HepG2 (cell line): ENCODE measurements around the gene BAMBI. TPM values are rescaled to one million over a fixed set of nuclear protein-coding genes. Genes with fewer than 3 reads are reported as not detected.

Source experiments
- ATAC-seq: fragments of 200-7000 bp; cut with Tn5 transposase; 3 replicates; pipeline ENCODE4 v1.9.1; 2020; ENCODE audit warnings: mild to moderate bottlenecking, moderate library complexity
- BruUV-seq: library from RNA; stranded (reverse); fragments of 400-500 nt; replicated peaks from 2 replicates; lab custom pipeline; 2021; lab: Mats Ljungman, UMichigan
- CTCF ChIA-PET: fragments of 300-600 bp; formaldehyde crosslinking; extraction: SDS; loops from one replicate; lab custom pipeline; 2021; ENCODE audit warnings: low total read pairs, inconsistent platforms, low intra/inter-chr PET ratio; lab: Yijun Ruan, JAX
- POLR2A ChIA-PET: fragments of 350-600 bp; sonication (Branson Sonifier 250); formaldehyde crosslinking; loops from one replicate; lab custom pipeline; 2020; ENCODE audit warnings: antibody characterized with exemption, inconsistent platforms; lab: Yijun Ruan, JAX
- DNase-seq: peaks from one replicate; pipeline ENCODE4 v3.0.0-alpha.2; 2015; ENCODE audit warnings: low spot score
- FAIRE-seq: peaks from 3 replicates; lab custom pipeline; 2011; peaks lifted over from hg19 to GRCh38; lab: Jason Lieb, UNC
- H2AFZ ChIP-seq: one replicate; pipeline ENCODE4 v1.6.1; 2011; ENCODE audit warnings: low read length, inconsistent platforms
- H3K27ac ChIP-seq: fragments of 300-600 bp; 3 replicates; pipeline ENCODE4 v1.8.0; 2011; ENCODE audit warnings: mixed run types, mild to moderate bottlenecking, mixed read lengths, low read length, inconsistent platforms; ENCODE audit not compliant: insufficient read depth; ENCODE audit errors: extremely low read length
- H3K27me3 ChIP-seq, 2 experiments: fragments of 200-600 bp in 1 of 2; 2 replicates in 1 of 2; 3 replicates in 1 of 2; pipeline versions ENCODE4 v1.6.0 to v1.8.0; 2011; ENCODE audit warnings: low read length in 2 of 2, mild to moderate bottlenecking in 2 of 2, moderate library complexity in 2 of 2, inconsistent platforms in 1 of 2; ENCODE audit not compliant: insufficient read depth in 2 of 2, control insufficient read depth in 1 of 2
- H3K36me3 ChIP-seq, 2 experiments: fragments of 200-600 bp in 1 of 2; replicated peaks in 1 of 2; 2 replicates in 1 of 2; 3 replicates in 1 of 2; pipeline versions ENCODE4 v1.5.1 to v1.8.0; 2011; ENCODE audit warnings: low read length in 2 of 2, inconsistent platforms in 1 of 2; ENCODE audit not compliant: insufficient read depth in 2 of 2, control insufficient read depth in 1 of 2
- H3K4me1 ChIP-seq: 2 replicates; pipeline ENCODE4 v1.5.1; 2012; ENCODE audit warnings: low read length, inconsistent platforms; ENCODE audit not compliant: insufficient read depth
- H3K4me2 ChIP-seq: 2 replicates; pipeline ENCODE4 v1.6.0; 2011; ENCODE audit warnings: low read depth, low read length, inconsistent platforms
- H3K4me3 ChIP-seq, 3 experiments: fragments of 200-600 bp in 1 of 3; sonication (generic), shearing (Covaris generic) in 1 of 3; replicated peaks in 1 of 3; 2 replicates each; pipeline ENCODE4 v1.5.1; 2011 to 2016; ENCODE audit warnings: low read length in 3 of 3, inconsistent platforms in 2 of 3, low read depth in 2 of 3, mild to moderate bottlenecking in 2 of 3, control low read depth in 1 of 3, mixed read lengths in 1 of 3; ENCODE audit not compliant: insufficient read depth in 1 of 3
- H3K79me2 ChIP-seq: one replicate; pipeline ENCODE4 v1.6.1; 2011; ENCODE audit warnings: low read length, inconsistent platforms; ENCODE audit not compliant: insufficient read depth
- H3K9ac ChIP-seq: 2 replicates; pipeline ENCODE4 v1.6.0; 2011; ENCODE audit warnings: mild to moderate bottlenecking, low read depth, low read length, inconsistent platforms; ENCODE audit not compliant: insufficient read depth
- H3K9me3 ChIP-seq: 2 replicates; pipeline ENCODE4 v1.5.1; 2012; ENCODE audit warnings: mild to moderate bottlenecking, low read length
- H4K20me1 ChIP-seq: 2 replicates; pipeline ENCODE4 v1.6.0; 2011; ENCODE audit warnings: inconsistent platforms, mild to moderate bottlenecking, low read length, moderate library complexity; ENCODE audit not compliant: insufficient read depth
- YEATS2 ChIP-seq: sonication (generic); formaldehyde crosslinking; IDR thresholded peaks from 2 replicates; pipeline ENCODE4 v1.4.0; 2020; ENCODE audit warnings: missing genetic modification reagents, borderline replicate concordance
- ZBTB2 ChIP-seq: sonication (generic); formaldehyde crosslinking; IDR thresholded peaks from 2 replicates; pipeline ENCODE4 v1.8.0; 2022; ENCODE audit warnings: low read depth, missing genetic modification reagents
- ZGPAT ChIP-seq: IDR thresholded peaks from 2 replicates; pipeline ENCODE4 v1.6.1; 2016; ENCODE audit warnings: mild to moderate bottlenecking
- ZNF263 ChIP-seq: sonication (generic); formaldehyde crosslinking; IDR thresholded peaks from 2 replicates; pipeline ENCODE4 v1.4.0; 2020; ENCODE audit warnings: missing genetic modification reagents
- ZNF678 ChIP-seq: sonication (generic); formaldehyde crosslinking; IDR thresholded peaks from 2 replicates; pipeline ENCODE4 v1.4.0; 2020; ENCODE audit warnings: mild to moderate bottlenecking, missing genetic modification reagents
- ZNF777 ChIP-seq: sonication (generic); formaldehyde crosslinking; IDR thresholded peaks from 2 replicates; pipeline ENCODE4 v1.4.0; 2020; ENCODE audit warnings: missing genetic modification reagents
- WGBS: methylation state at CpG from one replicate; pipeline ENCODE4 v1.1.6; 2017; ENCODE audit warnings: low lambda C conversion rate; 5-methylcytosine and 5-hydroxymethylcytosine counted together
- in situ Hi-C: cut with HindIII; loops from 2 replicates; pipeline ENCODE4 v1.10.0; 2017; ENCODE audit warnings: low pct_unique_long_range_greater_than_20kb; ENCODE audit not compliant: extremely low pct_ligation_motif_present
- intact Hi-C: fragments of 100-400 bp; cut with micrococcal nuclease; formaldehyde crosslinking; loops from one replicate; pipeline ENCODE4 v1.10.0; 2022; ENCODE audit not compliant: unreplicated experiment
- polyA plus RNA-seq, 8 experiments: library from polyadenylated mRNA; depleted of rRNA in 3 of 8; stranded (reverse) in 7 of 8; unstranded in 1 of 8; fragments of >200 nt; fragmentation: Illumina TruSeq in 4 of 8; extraction: Trizol in 4 of 8; gene quantifications; 2 replicates each; pipeline versions ENCODE4 v1.2.1 to v1.2.3, GENCODE V29; 2011 to 2016; ENCODE audit warnings: low read depth in 4 of 8, missing spikeins in 1 of 8, mixed read lengths in 1 of 8; ENCODE audit not compliant: insufficient read depth in 1 of 8
- total RNA-seq, 5 experiments: library from RNA; depleted of rRNA; stranded (reverse); fragments of >200 nt; fragmentation: Illumina TruSeq; extraction: Trizol; gene quantifications; 2 replicates each; pipeline ENCODE4 v1.2.3, GENCODE V29; 2016; ENCODE audit warnings: low read depth in 1 of 5

The BAMBI gene
- total and polyA plus RNA-seq, 2 of the 13 experiments (the other 11 are each of a cell fraction or from before 2014, with no cell fraction given), result 12.0 to 23.6 TPM

- ATAC-seq (no peak), FAIRE-seq (no peak), DNase-seq (no peak)
- TF ChIP-seq ZNF263 (CRISPR knock-in tag) (no peak), ZBTB2 (CRISPR knock-in tag) (no peak), ZNF678 (CRISPR knock-in tag) (no peak), ZNF777 (CRISPR knock-in tag) (no peak), YEATS2 (CRISPR knock-in tag) (no peak), ZGPAT (CRISPR knock-in tag) (no peak)
- Histone ChIP-seq H3K27me3 (no peaks in the 10 kb centered on the region), H3K4me2 (peak overlapping the region; percentile 6; the same call in 1 of the 2 replicates), H3K9me3 (no peaks in the 10 kb centered on the region), H3K4me3 (no peak overlapping the region), H3K27ac (no peak overlapping the region), H3K36me3 (no peaks in the 10 kb centered on the region), H3K9ac (no peak overlapping the region), H2AFZ (no peak overlapping the region), H3K79me2 (no peaks in the 10 kb centered on the region), H3K4me1 (peaks cover 48% of the 10 kb centered on the region), H4K20me1 (no peaks in the 10 kb centered on the region)
- 31% methylated on average over 6 of the region's 6 CpGs for WGBS
- in situ Hi-C loops (no loop called here), intact Hi-C loops (no loop called here)
- ChIA-PET CTCF (no interaction called here), POLR2A (no interaction called here)
- no TSS peak for BruUV-seq
Measured at GRCh38 chr10:28710202-28710886, 33.0 kb downstream of the BAMBI start.
